Measurements from ENCODE around the gene BICD2. TPM values are rescaled to one million over a fixed set of nuclear protein-coding genes. Genes with fewer than 3 reads are reported as not detected.

Gene BICD2
- total and polyA plus RNA-seq, 2 of the 13 experiments (the other 11 are each of a cell fraction or from before 2014, with no cell fraction given): 5.1 to 17.4 TPM

- TF ChIP-seq HOXD1 (CRISPR knock-in tag; IDR thresholded peaks at IDR 0.05) (peak; percentile 54; the same call in 1 of the 2 replicates), GZF1 (CRISPR knock-in tag; IDR thresholded peaks at IDR 0.05) (peak; percentile 38; the same call in 1 of the 2 replicates), ERF (CRISPR knock-in tag; IDR thresholded peaks at IDR 0.05) (peak; percentile 91), CREB3 (CRISPR knock-in tag; IDR thresholded peaks at IDR 0.05) (no peak), KLF12 (CRISPR knock-in tag; IDR thresholded peaks at IDR 0.05; ENCODE audit: borderline replicate concordance) (peak; percentile 51; the same call in 1 of the 2 replicates), ZNF30 (CRISPR knock-in tag; IDR thresholded peaks at IDR 0.05) (no peak), CEBPZ (IDR thresholded peaks at IDR 0.05; ENCODE audit: low read length) (no peak), FOSL2 (CRISPR knock-in tag; IDR thresholded peaks at IDR 0.05) (peak; percentile 81), HOMEZ (CRISPR knock-in tag; IDR thresholded peaks at IDR 0.05; ENCODE audit: low read depth) (peak; percentile 14; the same call in 1 of the 2 replicates), ZNF775 (CRISPR knock-in tag; IDR thresholded peaks at IDR 0.05; ENCODE audit: borderline replicate concordance) (no peak), ATF2 (CRISPR knock-in tag; IDR thresholded peaks at IDR 0.05) (no peak; the same call in none of the 2 replicates), CAMTA2 (CRISPR knock-in tag; IDR thresholded peaks at IDR 0.05; ENCODE audit: borderline replicate concordance) (0 out of 2 replicates have a peak, but pooled peaks have one; percentile 63), ZNF737 (CRISPR knock-in tag; IDR thresholded peaks at IDR 0.05; ENCODE audit: borderline replicate concordance) (no peak; the same call in 1 of the 2 replicates), NR0B2 (CRISPR knock-in tag; IDR thresholded peaks at IDR 0.05) (no peak), ZNF788 (CRISPR knock-in tag; IDR thresholded peaks at IDR 0.05; ENCODE audit: borderline replicate concordance) (peak; percentile 95; the same call in 1 of the 2 replicates)
- TF ChIP-seq, protein P1, sequence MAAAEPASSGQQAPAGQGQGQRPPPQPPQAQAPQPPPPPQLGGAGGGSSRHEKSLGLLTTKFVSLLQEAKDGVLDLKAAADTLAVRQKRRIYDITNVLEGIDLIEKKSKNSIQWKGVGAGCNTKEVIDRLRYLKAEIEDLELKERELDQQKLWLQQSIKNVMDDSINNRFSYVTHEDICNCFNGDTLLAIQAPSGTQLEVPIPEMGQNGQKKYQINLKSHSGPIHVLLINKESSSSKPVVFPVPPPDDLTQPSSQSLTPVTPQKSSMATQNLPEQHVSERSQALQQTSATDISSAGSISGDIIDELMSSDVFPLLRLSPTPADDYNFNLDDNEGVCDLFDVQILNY (CRISPR knock-in tag; conservative IDR thresholded peaks at IDR 0.05): no peak
- TF ChIP-seq, protein P2, sequence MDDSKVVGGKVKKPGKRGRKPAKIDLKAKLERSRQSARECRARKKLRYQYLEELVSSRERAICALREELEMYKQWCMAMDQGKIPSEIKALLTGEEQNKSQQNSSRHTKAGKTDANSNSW (CRISPR knock-in tag; IDR thresholded peaks at IDR 0.05; ENCODE audit: borderline replicate concordance): 0 out of 2 replicates have a peak, but pooled peaks have one; percentile 73
- TF ChIP-seq, protein P3, sequence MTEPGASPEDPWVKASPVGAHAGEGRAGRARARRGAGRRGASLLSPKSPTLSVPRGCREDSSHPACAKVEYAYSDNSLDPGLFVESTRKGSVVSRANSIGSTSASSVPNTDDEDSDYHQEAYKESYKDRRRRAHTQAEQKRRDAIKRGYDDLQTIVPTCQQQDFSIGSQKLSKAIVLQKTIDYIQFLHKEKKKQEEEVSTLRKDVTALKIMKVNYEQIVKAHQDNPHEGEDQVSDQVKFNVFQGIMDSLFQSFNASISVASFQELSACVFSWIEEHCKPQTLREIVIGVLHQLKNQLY (CRISPR knock-in tag; IDR thresholded peaks at IDR 0.05): no peak
Measured at GRCh38 chr9:92669890-92670708, 94.5 kb downstream of the BICD2 start, which contains the start of gene IPPK (continued).

Data from HepG2 (cell line).